DOHH2 (cell line): ENCODE data around the gene RRP1.
"Not testable (repeated sequence)": the region's sequence is repeated elsewhere in the genome, so short reads cannot be mapped to it uniquely, and the experiment has no call there.

Experiments used
- H3F3A ChIP-seq: fragments of 200-600 bp; sonication (generic), shearing (Covaris generic); 2 replicates; pipeline ENCODE4 v1.6.0; 2016; ENCODE audit warnings: antibody characterized with exemption, mild to moderate bottlenecking; ENCODE audit not compliant: control insufficient read depth, insufficient read depth
- H3K27ac ChIP-seq: fragments of 200-600 bp; sonication (generic); 2 replicates; pipeline ENCODE4 v1.5.1; 2014; ENCODE audit warnings: low read depth, mild to moderate bottlenecking, low read length, moderate library complexity
- H3K27me3 ChIP-seq: fragments of 200-600 bp; sonication (generic); 2 replicates; pipeline ENCODE4 v1.6.1; 2014; ENCODE audit warnings: mild to moderate bottlenecking, low read length, mixed read lengths; ENCODE audit not compliant: control insufficient read depth
- H3K36me3 ChIP-seq: fragments of 200-600 bp; sonication (generic); 2 replicates; pipeline ENCODE4 v1.6.1; 2014; ENCODE audit warnings: mild to moderate bottlenecking, low read length, moderate library complexity, mixed read lengths; ENCODE audit not compliant: control insufficient read depth
- H3K4me1 ChIP-seq: fragments of 200-600 bp; sonication (generic); 2 replicates; pipeline ENCODE4 v1.6.1; 2014; ENCODE audit warnings: mild to moderate bottlenecking, low read length, mixed read lengths; ENCODE audit not compliant: control insufficient read depth
- H3K4me2 ChIP-seq: fragments of 200-600 bp; sonication (generic); 2 replicates; pipeline ENCODE4 v1.6.0; 2014; ENCODE audit warnings: mild to moderate bottlenecking, low read length, moderate library complexity
- H3K4me3 ChIP-seq: fragments of 200-600 bp; sonication (generic); 2 replicates; pipeline ENCODE4 v1.5.1; 2014; ENCODE audit warnings: mild to moderate bottlenecking, low read length, mixed read lengths
- H3K79me2 ChIP-seq: fragments of 200-600 bp; sonication (generic); 2 replicates; pipeline ENCODE4 v1.6.1; 2014; ENCODE audit warnings: mild to moderate bottlenecking, low read length, mixed read lengths; ENCODE audit not compliant: control insufficient read depth
- H3K9me2 ChIP-seq: fragments of 200-600 bp; sonication (generic); replicated peaks from 2 replicates; pipeline ENCODE4 v1.6.1; 2014; ENCODE audit warnings: mild to moderate bottlenecking, low read length, mixed read lengths; ENCODE audit not compliant: control insufficient read depth
- H3K9me3 ChIP-seq: fragments of 200-600 bp; sonication (generic); 2 replicates; pipeline ENCODE4 v1.6.1; 2014; ENCODE audit warnings: antibody characterized with exemption, low read length, mixed read lengths; ENCODE audit not compliant: control insufficient read depth, insufficient read depth
- H4K20me1 ChIP-seq: fragments of 200-600 bp; sonication (generic); 2 replicates; pipeline ENCODE4 v1.6.0; 2014; ENCODE audit warnings: low read depth, mild to moderate bottlenecking, antibody characterized with exemption, low read length, moderate library complexity; ENCODE audit not compliant: control insufficient read depth, insufficient read depth
- CTCF ChIP-seq: fragments of 200-600 bp; sonication (generic); IDR thresholded peaks from one replicate; pipeline ENCODE4 v1.5.1; 2014; ENCODE audit warnings: antibody characterized with exemption, mild to moderate bottlenecking, low read depth, low read length; ENCODE audit not compliant: poor library complexity, severe bottlenecking
- EZH2phosphoT487 ChIP-seq: fragments of 200-600 bp; sonication (generic); IDR thresholded peaks from 2 replicates; pipeline ENCODE4 v1.6.1; 2017; ENCODE audit warnings: borderline replicate concordance, mild to moderate bottlenecking, antibody characterized with exemption, low read length, moderate library complexity, mixed read lengths

RRP1 gene

GRCh38 chr21:43819511-43820405 is 30.4 kb downstream of the RRP1 start:
- TF ChIP-seq CTCF (no peak), EZH2phosphoT487 (no peak)
- Histone ChIP-seq H3K9me3 (no peaks in the 10 kb centered on the region), H3K4me2 (no peak overlapping the region), H3K9me2 (no peaks in the 10 kb centered on the region), H4K20me1 (0 out of 2 replicates have a peak, but pooled peaks cover under 1% of the 10 kb centered on the region), H3K27me3 (no peaks in the 10 kb centered on the region), H3K79me2 (no peaks in the 10 kb centered on the region), H3K27ac (no peak overlapping the region), H3K4me1 (peaks cover 33% of the 10 kb centered on the region), H3F3A (peaks cover 15% of the 10 kb centered on the region), H3K4me3 (no peak overlapping the region), H3K36me3 (no peaks in the 10 kb centered on the region)

- peaks cover 13% of the 10 kb centered on the region for H3F3A ChIP-seq
- no peak overlapping the region for H3K27ac ChIP-seq
- TF ChIP-seq CTCF: no peak
- TF ChIP-seq EZH2phosphoT487: no peak
- H4K20me1 ChIP-seq: no peaks in the 10 kb centered on the region
- no peak overlapping the region for H3K4me2 ChIP-seq
- no peaks in the 10 kb centered on the region for H3K36me3 ChIP-seq
- peaks cover 33% of the 10 kb centered on the region for H3K4me1 ChIP-seq
- H3K4me3 ChIP-seq: no peak overlapping the region
- no peaks in the 10 kb centered on the region for H3K27me3 ChIP-seq
- H3K9me2 ChIP-seq: no peaks in the 10 kb centered on the region
- no peaks in the 10 kb centered on the region for H3K79me2 ChIP-seq
- no peaks in the 10 kb centered on the region for H3K9me3 ChIP-seq
These were observed 31.1 kb downstream of the RRP1 start for GRCh38 chr21:43820466-43820865.

- peaks cover 12% of the 10 kb centered on the region for H3F3A ChIP-seq
- not testable (repeated sequence) for H3K27ac ChIP-seq, H3K9me2 ChIP-seq, H4K20me1 ChIP-seq, H3K36me3 ChIP-seq, H3K4me2 ChIP-seq, H3K4me3 ChIP-seq, H3K79me2 ChIP-seq, H3K27me3 ChIP-seq, H3K9me3 ChIP-seq
- H3K4me1 ChIP-seq: peaks cover 25% of the 10 kb centered on the region
These were observed 32.8 kb downstream of the RRP1 start for GRCh38 chr21:43822166-43822565.

- not testable (repeated sequence) for H3K9me2 ChIP-seq, H3K36me3 ChIP-seq, H3K4me2 ChIP-seq, H3K27ac ChIP-seq, H3K79me2 ChIP-seq, H3K27me3 ChIP-seq, H3K9me3 ChIP-seq, H4K20me1 ChIP-seq, H3K4me3 ChIP-seq
- Histone ChIP-seq H3F3A (peaks cover 12% of the 10 kb centered on the region), H3K4me1 (peaks cover 20% of the 10 kb centered on the region)
These were observed 33.4 kb downstream of the RRP1 start for GRCh38 chr21:43822741-43823140.
